Duodenal mucosa (tissue), 2 donors: ENCODE data around the gene DHX40.
A peak's percentile ranks its signal among the peaks of the same experiment; 100 is the strongest.
"Not testable (repeated sequence)": the region's sequence is repeated elsewhere in the genome, so short reads cannot be mapped to it uniquely, and the experiment has no call there.

Experiments
- H3K27ac ChIP-seq: one replicate; pipeline ENCODE4 v1.7.0; 2013; ENCODE audit warnings: low read depth, low read length
- H3K27me3 ChIP-seq, 2 donors: one replicate each; pipeline ENCODE4 v1.7.0; 2013; ENCODE audit warnings: low read length in 2 of 2, control low read depth in 1 of 2; ENCODE audit not compliant: insufficient read depth in 2 of 2, control insufficient read depth in 1 of 2
- H3K36me3 ChIP-seq, 2 donors: one replicate each; pipeline ENCODE4 v1.7.0; 2013; ENCODE audit warnings: low read length in 2 of 2, control low read depth in 1 of 2; ENCODE audit not compliant: insufficient read depth in 2 of 2, control insufficient read depth in 1 of 2
- H3K4me1 ChIP-seq, 2 donors: one replicate each; pipeline ENCODE4 v1.7.0; 2013; ENCODE audit warnings: low read length in 2 of 2, control low read depth in 1 of 2; ENCODE audit not compliant: insufficient read depth in 2 of 2, control insufficient read depth in 1 of 2
- H3K4me3 ChIP-seq, 2 donors: one replicate each; pipeline ENCODE4 v1.7.0; 2013; ENCODE audit warnings: low read length in 2 of 2, low read depth in 1 of 2
- H3K9ac ChIP-seq, 2 donors: one replicate each; pipeline ENCODE4 v1.7.0; 2013; ENCODE audit warnings: low read length in 2 of 2, low read depth in 1 of 2
- H3K9me3 ChIP-seq, 2 donors: one replicate each; pipeline ENCODE4 v1.7.0; 2013; ENCODE audit warnings: low read length in 2 of 2, control low read depth in 1 of 2; ENCODE audit not compliant: control insufficient read depth in 1 of 2

DHX40 gene

DNA sequence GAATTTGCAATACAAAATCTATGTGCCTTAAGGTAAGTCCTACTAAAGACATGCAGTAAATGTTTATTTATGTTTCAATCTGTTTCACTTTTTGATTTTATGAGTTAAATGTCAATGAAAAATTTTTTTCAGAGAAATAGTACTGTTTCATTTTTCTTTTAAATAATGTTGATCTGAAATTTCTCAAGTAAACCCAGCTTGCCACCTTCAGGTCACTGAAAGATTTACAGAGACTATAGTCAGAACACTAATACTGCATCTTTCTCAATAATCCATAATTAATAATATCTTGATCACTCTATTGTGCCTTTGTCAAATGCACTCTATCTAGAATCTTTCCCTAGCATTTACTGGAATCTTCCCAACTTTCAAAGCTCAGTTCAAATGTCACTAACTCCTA lies 6.5 kb upstream of the DHX40 start:
- Histone ChIP-seq H3K27me3 (no peaks in the 10 kb centered on the region), H3K4me1 (no peaks in the 10 kb centered on the region), H3K9ac (no peak overlapping the region), H3K4me3 (no peak overlapping the region), H3K27ac (no peak overlapping the region), H3K36me3 (no peaks in the 10 kb centered on the region), H3K9me3 (no peaks in the 10 kb centered on the region)

DNA sequence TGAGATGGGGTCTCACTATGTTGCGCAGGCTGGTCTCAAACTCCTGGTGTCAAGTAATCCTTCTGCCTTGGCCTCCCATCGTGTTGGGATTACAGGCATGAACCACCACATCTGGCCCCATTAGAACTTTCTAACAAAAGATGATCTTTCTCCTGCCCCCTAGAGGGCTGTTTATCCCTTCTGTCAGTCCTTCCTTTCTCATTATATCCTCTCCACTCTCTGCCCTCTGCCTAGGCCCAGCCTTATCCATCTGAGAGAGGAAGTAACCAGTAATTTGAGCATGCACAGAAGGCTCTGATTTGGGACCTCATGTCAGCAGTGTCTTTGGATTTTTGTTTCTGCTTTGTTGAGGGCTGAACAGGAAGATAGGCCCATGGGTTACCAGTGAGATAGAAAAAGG lies 4.4 kb upstream of the DHX40 start:
- Histone ChIP-seq H3K9ac (no peak overlapping the region), H3K4me3 (no peak overlapping the region), H3K27me3 (no peaks in the 10 kb centered on the region), H3K4me1 (peaks cover 1 to 6% of the 10 kb centered on the region in 2 donors), H3K36me3 (no peaks in the 10 kb centered on the region), H3K27ac (no peak overlapping the region), H3K9me3 (no peaks in the 10 kb centered on the region)

DNA sequence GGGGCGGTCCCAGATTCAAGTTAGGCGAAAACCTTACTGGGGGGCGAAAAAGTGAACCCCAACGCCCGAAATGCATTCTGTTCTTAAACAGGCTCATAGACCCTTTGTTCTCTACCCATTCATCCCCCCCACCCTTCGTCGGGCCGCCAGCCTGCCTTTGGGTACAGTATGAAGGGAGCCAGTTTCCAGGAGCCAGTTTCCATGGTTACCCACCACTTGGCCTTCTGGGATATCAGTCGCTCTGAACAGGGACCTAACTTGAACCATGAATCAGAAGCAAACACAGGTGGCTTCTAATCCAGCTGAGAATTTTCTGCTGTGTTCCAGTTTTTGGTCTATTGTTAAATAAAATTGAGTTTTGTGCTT lies 532 bp downstream of the DHX40 start:
- H3K9ac ChIP-seq: peak overlapping the region; percentile 90 to 94
- peak overlapping the region; percentile 99 to 100 for H3K4me3 ChIP-seq
- peaks cover 0 to 4% of the 10 kb centered on the region in 2 donors for H3K36me3 ChIP-seq
- no peaks in the 10 kb centered on the region for H3K27me3 ChIP-seq
- H3K27ac ChIP-seq: peak overlapping the region; percentile 64
- H3K9me3 ChIP-seq: no peaks in the 10 kb centered on the region
- peaks cover 8 to 14% of the 10 kb centered on the region in 2 donors for H3K4me1 ChIP-seq

DNA sequence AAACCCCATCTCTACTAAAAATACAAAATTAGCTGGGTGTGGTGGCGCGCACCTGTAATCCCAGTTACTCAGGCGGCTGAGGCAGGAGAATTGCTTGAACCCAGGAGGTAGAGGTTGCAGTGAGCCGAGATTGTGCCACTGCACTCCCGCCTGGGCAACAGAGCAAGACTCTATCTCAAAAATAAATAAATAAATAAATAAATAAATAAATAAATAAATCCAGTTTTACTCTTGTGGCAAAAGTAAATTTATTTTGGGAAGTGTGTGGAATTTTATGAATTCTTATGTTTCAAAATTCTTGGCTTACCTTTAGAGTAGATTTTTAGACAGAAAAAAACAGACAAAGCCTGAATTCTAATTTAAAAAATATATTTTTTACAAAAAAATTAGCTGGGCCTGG lies 3.7 kb downstream of the DHX40 start:
- not testable (repeated sequence) for H3K9ac ChIP-seq, H3K27ac ChIP-seq, H3K27me3 ChIP-seq, H3K36me3 ChIP-seq, H3K4me3 ChIP-seq, H3K9me3 ChIP-seq
- H3K4me1 ChIP-seq: peaks cover 8 to 14% of the 10 kb centered on the region in 2 donors

DNA sequence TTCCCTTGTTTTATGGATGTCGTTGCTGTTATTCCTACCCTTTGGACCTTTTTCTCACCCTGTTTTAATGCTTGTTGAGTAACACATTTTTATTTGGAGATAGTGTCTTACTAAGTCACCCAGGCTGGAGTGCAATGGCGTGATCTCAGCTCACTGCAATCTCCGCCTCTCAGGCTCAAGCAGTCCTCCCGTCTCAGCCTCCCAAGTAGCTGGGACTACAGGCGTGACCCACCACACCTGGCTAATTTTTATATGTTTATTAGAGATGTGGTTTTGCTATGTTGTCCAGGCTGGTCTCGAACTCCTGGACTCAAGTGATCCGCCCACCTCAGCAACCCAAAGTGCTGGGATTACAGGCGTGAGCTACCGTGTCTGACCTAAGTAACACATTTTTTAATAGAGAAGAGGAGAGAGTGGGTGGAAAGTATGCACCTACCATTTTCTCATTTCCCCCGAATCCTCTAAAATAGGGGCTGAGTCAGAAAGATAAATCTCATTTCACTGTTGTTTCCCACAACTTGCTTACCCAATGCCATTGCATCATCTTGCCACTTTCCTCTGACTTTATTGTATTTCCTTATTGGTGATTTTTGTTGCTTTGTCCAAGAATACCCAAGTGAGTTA lies 7.0 kb downstream of the DHX40 start:
- H3K9ac ChIP-seq: no peak overlapping the region
- H3K36me3 ChIP-seq: peaks cover 0 to 8% of the 10 kb centered on the region in 2 donors
- no peaks in the 10 kb centered on the region for H3K9me3 ChIP-seq
- H3K27me3 ChIP-seq: no peaks in the 10 kb centered on the region
- H3K4me1 ChIP-seq: no peaks in the 10 kb centered on the region
- no peak overlapping the region for H3K27ac ChIP-seq
- H3K4me3 ChIP-seq: no peak overlapping the region

DNA sequence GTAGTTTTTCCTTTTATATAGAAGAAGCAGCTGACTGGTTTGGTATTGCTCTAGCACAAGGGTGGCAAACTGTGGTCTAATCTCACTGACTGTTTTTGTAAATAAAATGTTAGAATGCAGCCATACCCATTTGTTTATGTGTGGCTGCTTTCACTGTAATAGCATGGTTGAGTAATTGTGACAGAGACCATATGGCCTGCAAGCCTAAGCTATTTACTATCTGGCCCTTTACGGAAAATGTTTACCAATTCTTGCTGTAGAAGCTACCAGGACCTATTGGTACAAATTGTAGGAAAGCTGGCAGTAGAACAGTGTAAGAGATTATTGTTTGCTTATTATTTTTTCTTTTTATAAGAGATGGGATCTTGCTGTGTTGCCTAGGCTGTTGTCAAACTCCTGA lies 18.8 kb downstream of the DHX40 start:
- not testable (repeated sequence) for H3K9ac ChIP-seq, H3K27me3 ChIP-seq, H3K4me1 ChIP-seq, H3K4me3 ChIP-seq, H3K9me3 ChIP-seq, H3K36me3 ChIP-seq, H3K27ac ChIP-seq

DNA sequence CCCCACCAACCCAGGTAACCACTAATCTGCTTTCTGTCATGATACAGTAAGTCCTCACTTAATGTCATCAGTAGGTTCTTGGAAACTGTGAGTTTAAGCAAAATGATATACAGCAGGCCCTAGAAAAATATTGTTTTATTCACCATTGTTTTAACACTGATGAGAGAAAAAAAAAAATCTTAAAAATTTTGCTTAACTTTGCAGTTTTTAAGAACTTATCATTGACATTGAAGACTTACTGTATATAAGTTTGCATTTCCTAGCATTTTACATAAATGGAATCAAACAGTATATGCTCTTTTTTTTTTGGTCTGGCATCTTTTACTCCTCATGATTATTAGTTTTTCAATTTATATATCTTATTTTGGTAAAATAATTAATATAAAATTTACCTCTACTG lies 34.8 kb downstream of the DHX40 start:
- H3K9me3 ChIP-seq: no peaks in the 10 kb centered on the region
- H3K4me3 ChIP-seq: no peak overlapping the region
- H3K36me3 ChIP-seq: peaks cover 0 to 23% of the 10 kb centered on the region in 2 donors
- H3K4me1 ChIP-seq: no peaks in the 10 kb centered on the region
- no peaks in the 10 kb centered on the region for H3K27me3 ChIP-seq
- no peak overlapping the region for H3K27ac ChIP-seq
- H3K9ac ChIP-seq: no peak overlapping the region

DNA sequence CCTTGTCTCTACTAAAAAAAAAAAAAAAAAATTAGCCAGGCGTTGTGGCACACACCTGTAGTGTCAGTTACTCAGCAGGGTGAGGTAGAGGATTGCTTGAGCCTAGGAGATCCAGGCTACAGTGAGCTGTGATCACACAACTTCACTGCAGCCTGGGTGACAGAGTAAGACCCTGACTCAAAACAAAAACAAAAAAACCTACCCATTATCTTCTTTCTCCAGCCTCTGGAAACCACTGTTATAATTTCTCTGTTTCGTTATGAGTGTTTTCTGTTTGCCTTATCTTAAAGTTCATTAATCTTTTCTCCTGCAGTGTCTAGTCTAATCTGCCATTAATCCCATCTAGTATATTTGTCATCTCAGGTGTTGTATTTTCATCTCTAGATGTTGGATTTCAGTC lies 35.7 kb downstream of the DHX40 start:
- H3K27me3 ChIP-seq: no peaks in the 10 kb centered on the region
- H3K4me3 ChIP-seq: no peak overlapping the region
- no peaks in the 10 kb centered on the region for H3K4me1 ChIP-seq
- peaks cover 0 to 31% of the 10 kb centered on the region in 2 donors for H3K36me3 ChIP-seq
- H3K27ac ChIP-seq: no peak overlapping the region
- H3K9me3 ChIP-seq: no peaks in the 10 kb centered on the region
- no peak overlapping the region for H3K9ac ChIP-seq

DNA sequence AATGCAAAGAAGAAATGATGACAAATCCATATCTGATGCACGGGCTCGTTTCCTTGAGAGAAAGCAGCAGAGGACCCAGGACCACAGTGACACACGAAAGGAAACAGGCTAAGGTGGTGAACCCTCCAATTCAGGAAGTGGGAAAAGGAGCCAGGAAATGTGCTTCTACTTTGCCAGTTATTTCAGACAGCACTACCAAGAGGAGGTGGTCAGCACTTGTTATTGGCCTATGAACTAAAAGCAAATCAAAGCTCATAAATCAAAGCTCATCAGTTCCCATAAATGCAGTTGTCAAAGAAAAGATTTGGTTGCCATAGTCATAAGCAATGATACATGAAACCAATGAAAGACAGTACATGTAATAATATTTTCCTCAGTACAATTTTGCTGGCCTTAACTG lies 41.7 kb downstream of the DHX40 start:
- H3K36me3 ChIP-seq: peaks cover 9 to 31% of the 10 kb centered on the region in 2 donors
- no peaks in the 10 kb centered on the region for H3K9me3 ChIP-seq
- no peaks in the 10 kb centered on the region for H3K4me1 ChIP-seq
- H3K4me3 ChIP-seq: no peak overlapping the region
- no peak overlapping the region for H3K27ac ChIP-seq
- no peak overlapping the region for H3K9ac ChIP-seq
- no peaks in the 10 kb centered on the region for H3K27me3 ChIP-seq

DNA sequence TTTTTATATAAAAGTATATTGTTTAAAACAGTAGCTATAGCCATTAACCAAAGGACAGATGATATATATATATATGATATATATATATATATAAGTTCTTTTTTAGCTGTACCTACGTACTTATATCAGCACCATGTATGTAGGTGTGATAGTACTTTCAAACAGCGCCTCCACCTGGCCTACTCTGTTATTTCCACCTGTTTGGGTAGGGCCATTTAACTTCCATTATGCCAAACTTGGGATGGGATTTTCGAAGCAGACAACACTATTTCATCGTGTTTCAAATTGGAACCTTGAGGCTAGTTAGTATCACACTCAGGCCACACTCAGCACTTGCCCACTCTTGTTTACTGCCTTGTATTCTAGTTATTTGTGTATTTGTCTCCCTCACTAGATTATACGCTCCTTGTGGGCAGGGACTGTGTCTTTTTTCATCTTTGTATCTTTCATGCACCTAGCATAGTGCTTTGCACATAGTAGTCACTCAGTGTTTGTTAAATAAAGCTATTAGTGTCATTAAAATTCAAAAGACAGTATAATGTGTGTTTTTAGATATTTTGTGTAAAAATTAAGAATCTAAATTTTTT lies 42.5 kb downstream of the DHX40 start:
- H3K36me3 ChIP-seq: peaks cover 9 to 25% of the 10 kb centered on the region in 2 donors

More for the DNA sequence above, 42.5 kb downstream of the DHX40 start:
- H3K9me3 ChIP-seq: no peaks in the 10 kb centered on the region
- H3K4me3 ChIP-seq: no peak overlapping the region
- no peaks in the 10 kb centered on the region for H3K4me1 ChIP-seq
- H3K27me3 ChIP-seq: no peaks in the 10 kb centered on the region
- no peak overlapping the region for H3K9ac ChIP-seq
- H3K27ac ChIP-seq: no peak overlapping the region
